Smooth muscle cell of the coronary artery (primary cell): ENCODE results near the gene MYCT1. TPM values are rescaled to one million over a fixed set of nuclear protein-coding genes. Genes with fewer than 3 reads are reported as not detected.

Source experiments
- total RNA-seq: library from RNA; depleted of rRNA; stranded (reverse); fragments of >200 nt; gene quantifications from 2 replicates; pipeline ENCODE4 v1.2.3, GENCODE V29; 2014; ENCODE audit warnings: low replicate concordance

The MYCT1 gene, protein sequence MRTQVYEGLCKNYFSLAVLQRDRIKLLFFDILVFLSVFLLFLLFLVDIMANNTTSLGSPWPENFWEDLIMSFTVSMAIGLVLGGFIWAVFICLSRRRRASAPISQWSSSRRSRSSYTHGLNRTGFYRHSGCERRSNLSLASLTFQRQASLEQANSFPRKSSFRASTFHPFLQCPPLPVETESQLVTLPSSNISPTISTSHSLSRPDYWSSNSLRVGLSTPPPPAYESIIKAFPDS
- total RNA-seq: 0.47 and 9.5 TPM in 2 replicates

GRCh38 chr6:152697634-152698033, at the start of gene MYCT1:
Gene MYCT1 (plus strand): TSS chr6:152697897. CDS start chr6:152697903, 6 bp downstream.

DNA sequence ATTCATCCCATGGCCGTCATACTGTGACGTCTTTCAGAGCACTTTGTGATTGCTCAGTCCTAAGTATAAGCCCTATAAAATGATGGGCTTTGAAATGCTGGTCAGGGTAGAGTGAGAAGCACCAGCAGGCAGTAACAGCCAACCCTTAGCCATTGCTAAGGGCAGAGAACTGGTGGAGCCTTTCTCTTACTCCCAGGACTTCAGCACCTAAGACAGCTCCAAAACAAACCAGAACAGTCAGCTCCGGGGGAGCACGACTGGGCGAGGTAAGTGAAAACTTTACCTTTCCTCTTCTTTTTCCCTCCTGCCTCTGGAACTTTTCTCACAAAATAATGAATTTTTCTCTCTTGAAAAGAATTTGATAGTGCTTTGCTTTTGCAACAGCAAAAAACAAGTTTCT, 53.0 kb downstream of the MYCT1 start, which contains the start of gene VIP:
Gene VIP (plus strand): TSS at position 104 of the 400 bp plus-strand sequence. CDS start 1,381 bp downstream, outside the sequence.

Other genes starting within 250 kb of the MYCT1 start
- gene SYNE1, start 60.5 kb upstream of the MYCT1 start, total RNA-seq: 87.3 and 105 TPM in 2 replicates
- 0.08 TPM in 1 of 2 replicates, not detected in the other for gene VIP, start 52.9 kb downstream of the MYCT1 start, total RNA-seq